Natural killer cell treated with Interleukin-12 subunit alpha and Interleukin-12 subunit beta and Interleukin-15 and Interleukin-18, amount 100 ng/mL, for 72 hours (primary cell): ENCODE results near the gene ATG4B. TPM values are rescaled to one million over a fixed set of nuclear protein-coding genes. Genes with fewer than 3 reads are reported as not detected.
"Not testable (repeated sequence)": the region's sequence is repeated elsewhere in the genome, so short reads cannot be mapped to it uniquely, and the experiment has no call there.

Experiments
- ATAC-seq, 2 donors: fragments of 150-1000 bp; cut with Tn5 transposase in 1 of 2; sonication (Bioruptor Pico), chemical (Tn5 transposase) in 1 of 2; 2 replicates each; pipeline ENCODE4 v1.10.0; 2021
- DNase-seq: peaks from one replicate; pipeline ENCODE4 v3.0.0; 2022; ENCODE audit warnings: low spot score
- H3K27ac Mint-ChIP-seq, 2 donors: 1 replicate in 1 of 2; 2 replicates in 1 of 2; pipeline ENCODE4 v1.8.0; 2022; ENCODE audit warnings: mixed read lengths in 2 of 2, mild to moderate bottlenecking in 1 of 2, moderate library complexity in 1 of 2
- H3K27me3 Mint-ChIP-seq, 2 donors: 1 replicate in 1 of 2; 2 replicates in 1 of 2; pipeline ENCODE4 v1.8.0; 2022; ENCODE audit warnings: mixed read lengths in 2 of 2
- H3K36me3 Mint-ChIP-seq: one replicate; pipeline ENCODE4 v1.8.0; 2022; ENCODE audit warnings: mixed read lengths
- H3K4me1 Mint-ChIP-seq, 2 donors: 1 replicate in 1 of 2; 2 replicates in 1 of 2; pipeline ENCODE4 v1.8.0; 2022; ENCODE audit warnings: low read depth in 2 of 2, mixed read lengths in 2 of 2, mild to moderate bottlenecking in 1 of 2
- H3K4me3 Mint-ChIP-seq: one replicate; pipeline ENCODE4 v1.8.0; 2022; ENCODE audit warnings: mixed read lengths
- H3K9me3 Mint-ChIP-seq: 2 replicates; pipeline ENCODE4 v1.8.0; 2022; ENCODE audit warnings: mixed read lengths
- total RNA-seq, 2 donors: library from RNA; stranded (reverse); gene quantifications; one replicate each; pipeline ENCODE4 v1.2.3, GENCODE V29; 2022

Gene ATG4B
- total RNA-seq = 100 to 1,000 TPM in 1 of 2 donors, 10 to 100 TPM in 1; 96.2 to 127 TPM

GRCh38 chr2:241637018-241637794, at the start of gene ATG4B, which contains the start of gene THAP4:
ATG4B (plus strand) TSS chr2:241637693; CDS start chr2:241637715, 22 bp downstream.
THAP4 (minus strand) TSS chr2:241637158; CDS start chr2:241637017, 141 bp downstream.
- H3K4me1 Mint-ChIP-seq = peaks cover 40 to 47% of the 10 kb centered on the region in 2 donors
- ATAC-seq = peak; percentile 84 to 90
- peak; percentile 86 for DNase-seq
- H3K9me3 Mint-ChIP-seq = no peaks in the 10 kb centered on the region
- H3K27ac Mint-ChIP-seq = peak within 1 kb of the TSS; percentile 76 to 91
- peak within 1 kb of the TSS; percentile 96 for H3K4me3 Mint-ChIP-seq
- H3K27me3 Mint-ChIP-seq = no peaks in the 10 kb centered on the region
- H3K36me3 Mint-ChIP-seq = peaks cover 6% of the 10 kb centered on the region

- not testable (repeated sequence) for H3K4me1 Mint-ChIP-seq, H3K9me3 Mint-ChIP-seq, H3K27ac Mint-ChIP-seq, ATAC-seq, H3K4me3 Mint-ChIP-seq, H3K27me3 Mint-ChIP-seq, DNase-seq
- peaks cover 42% of the 10 kb centered on the region for H3K36me3 Mint-ChIP-seq
Observed at GRCh38 chr2:241589863-241590262, 47.6 kb upstream of the ATG4B start.

- not testable (repeated sequence) for H3K27me3 Mint-ChIP-seq, H3K4me1 Mint-ChIP-seq, ATAC-seq, H3K9me3 Mint-ChIP-seq, H3K27ac Mint-ChIP-seq, H3K4me3 Mint-ChIP-seq, DNase-seq
- peaks cover 36% of the 10 kb centered on the region for H3K36me3 Mint-ChIP-seq
Observed at GRCh38 chr2:241590496-241591455, 46.7 kb upstream of the ATG4B start.

DNA sequence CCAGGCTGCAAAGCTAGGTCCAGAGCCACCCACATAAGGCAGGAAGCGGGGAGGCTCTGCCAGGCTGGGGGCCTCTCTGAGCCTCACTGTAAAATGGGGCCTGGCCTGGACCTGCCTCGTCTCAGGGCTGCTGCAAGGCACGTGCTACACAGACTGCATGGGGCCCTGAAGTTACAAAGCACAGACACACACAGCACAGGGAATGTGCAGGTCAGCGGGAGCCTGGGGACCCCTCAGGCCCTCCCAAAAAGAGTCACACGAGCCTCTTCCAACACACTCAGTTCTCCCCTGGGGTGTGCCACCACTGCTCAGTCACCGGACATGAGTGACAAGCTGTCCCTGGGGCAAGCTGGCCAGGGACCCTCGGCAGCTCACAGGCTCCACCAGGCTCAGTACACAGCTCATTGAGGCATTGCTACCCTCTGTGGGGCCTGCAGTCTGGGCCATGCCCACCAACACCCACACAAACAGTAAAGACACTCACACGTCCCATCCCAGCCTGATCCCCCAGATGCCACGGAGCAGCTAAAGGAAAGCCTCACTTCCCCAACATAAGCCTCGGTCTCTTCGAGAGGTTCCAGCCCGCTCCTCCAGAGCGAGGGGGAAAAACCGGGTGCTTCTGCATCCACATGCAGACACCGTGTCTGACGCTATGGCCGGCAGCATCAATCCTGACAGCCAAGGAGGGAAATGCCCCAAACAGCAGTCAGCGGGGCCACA, 45.2 kb upstream of the ATG4B start:
- H3K4me3 Mint-ChIP-seq = no peak overlapping the region
- no peaks in the 10 kb centered on the region for H3K9me3 Mint-ChIP-seq
- H3K36me3 Mint-ChIP-seq = peaks cover 23% of the 10 kb centered on the region
- no peak for DNase-seq
- H3K27ac Mint-ChIP-seq = no peak overlapping the region
- no peaks in the 10 kb centered on the region for H3K27me3 Mint-ChIP-seq
- peak in 1 of 2 donors; percentile 27 for ATAC-seq
- H3K4me1 Mint-ChIP-seq = no peaks in the 10 kb centered on the region

DNA sequence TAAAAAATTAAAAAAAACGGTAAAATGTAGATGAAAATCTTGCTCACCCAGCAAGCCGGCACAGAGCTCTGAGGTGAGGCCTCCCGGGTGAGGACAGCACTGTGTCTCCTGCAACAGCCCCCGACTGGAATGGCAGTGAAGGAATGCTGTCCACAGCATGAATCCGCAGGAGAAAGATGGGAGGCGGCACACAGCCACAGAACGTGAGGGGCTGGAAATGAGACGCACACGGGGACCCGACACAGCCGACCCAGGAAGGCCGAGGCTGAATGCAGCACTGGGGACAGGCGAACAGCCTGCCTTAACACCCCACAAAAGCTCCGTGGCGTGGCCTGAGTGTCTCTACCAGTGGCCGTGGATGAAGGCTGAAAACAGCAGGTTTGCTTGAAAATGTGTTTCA, 44.2 kb upstream of the ATG4B start:
- no peaks in the 10 kb centered on the region for H3K4me1 Mint-ChIP-seq

DNA sequence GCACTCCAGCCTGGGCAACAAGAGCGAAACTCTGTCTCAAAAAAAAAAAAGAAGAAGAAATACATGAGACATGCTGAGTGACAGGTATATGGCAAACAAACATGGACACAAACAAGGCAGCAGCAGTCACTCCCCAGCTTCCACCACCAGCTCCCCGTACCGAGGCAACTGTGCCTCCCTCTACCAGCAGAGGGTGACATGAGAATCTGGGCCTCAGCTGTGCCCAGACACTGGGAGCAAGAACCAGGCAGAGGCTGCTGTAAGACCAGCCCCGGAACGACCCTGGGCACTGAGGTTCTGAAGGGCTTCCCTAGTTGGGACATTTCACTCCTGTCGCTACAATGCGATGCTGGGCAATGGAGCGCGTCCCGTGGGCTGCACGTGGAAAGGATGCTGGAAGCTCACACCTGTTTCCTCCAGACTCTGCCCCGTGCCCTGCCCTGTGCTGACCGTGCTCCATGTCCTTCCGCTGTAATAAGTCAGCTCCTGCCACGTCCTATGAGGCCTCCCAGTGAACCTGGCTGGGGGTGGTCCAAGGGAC, 41.8 kb upstream of the ATG4B start:
- H3K9me3 Mint-ChIP-seq = no peaks in the 10 kb centered on the region
- no peak overlapping the region for H3K27ac Mint-ChIP-seq
- no peak for ATAC-seq
- H3K36me3 Mint-ChIP-seq = peaks cover 6% of the 10 kb centered on the region
- H3K4me3 Mint-ChIP-seq = no peak overlapping the region
- no peaks in the 10 kb centered on the region for H3K27me3 Mint-ChIP-seq
- no peaks in the 10 kb centered on the region for H3K4me1 Mint-ChIP-seq
- no peak for DNase-seq

More for the DNA sequence above, 44.2 kb upstream of the ATG4B start:
- H3K9me3 Mint-ChIP-seq = no peaks in the 10 kb centered on the region
- H3K27ac Mint-ChIP-seq = no peak overlapping the region
- H3K4me3 Mint-ChIP-seq = no peak overlapping the region
- H3K36me3 Mint-ChIP-seq = peaks cover 13% of the 10 kb centered on the region
- no peaks in the 10 kb centered on the region for H3K27me3 Mint-ChIP-seq
- DNase-seq (no peak), ATAC-seq (no peak)

- H3K27me3 Mint-ChIP-seq = no peaks in the 10 kb centered on the region
- ATAC-seq = no peak
- H3K4me3 Mint-ChIP-seq = no peak overlapping the region
- peak overlapping the region in 1 of 2 donors; percentile 36 for H3K27ac Mint-ChIP-seq
- peaks cover 0 to 2% of the 10 kb centered on the region in 2 donors for H3K4me1 Mint-ChIP-seq
- H3K9me3 Mint-ChIP-seq = no peaks in the 10 kb centered on the region
- DNase-seq = no peak
- H3K36me3 Mint-ChIP-seq = peaks cover 12% of the 10 kb centered on the region
Observed at GRCh38 chr2:241597561-241597960, 39.9 kb upstream of the ATG4B start.

- H3K27ac Mint-ChIP-seq = peak overlapping the region in 1 of 2 donors; percentile 36
- ATAC-seq = no peak
- H3K27me3 Mint-ChIP-seq = no peaks in the 10 kb centered on the region
- peaks cover 0 to 2% of the 10 kb centered on the region in 2 donors for H3K4me1 Mint-ChIP-seq
- DNase-seq = no peak
- H3K36me3 Mint-ChIP-seq = peaks cover 12% of the 10 kb centered on the region
- H3K9me3 Mint-ChIP-seq = no peaks in the 10 kb centered on the region
- no peak overlapping the region for H3K4me3 Mint-ChIP-seq
Observed at GRCh38 chr2:241598061-241598460, 39.4 kb upstream of the ATG4B start.

DNA sequence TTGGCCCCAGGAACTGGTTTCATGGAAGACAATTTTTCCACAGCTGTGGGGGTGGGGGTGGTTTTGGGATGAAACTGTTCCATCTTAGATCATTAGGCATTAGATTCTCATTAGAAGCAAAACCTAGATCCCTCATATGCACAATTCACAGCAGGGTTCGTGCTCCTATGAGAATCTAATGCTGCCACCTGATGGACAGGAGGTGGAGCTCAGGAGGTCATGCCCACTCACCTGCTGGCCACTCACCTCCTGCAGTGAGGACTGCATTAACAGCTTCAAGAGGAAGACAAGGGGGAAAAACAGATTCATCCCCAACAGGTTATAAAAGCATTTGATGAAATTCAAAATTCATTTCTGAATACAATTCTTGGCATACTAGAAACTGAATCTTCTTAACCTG, 39.0 kb upstream of the ATG4B start:
- Mint-ChIP-seq H3K9me3 (no peaks in the 10 kb centered on the region), H3K4me1 (peaks cover 0 to 4% of the 10 kb centered on the region in 2 donors), H3K27me3 (no peaks in the 10 kb centered on the region), H3K4me3 (no peak overlapping the region), H3K27ac (no peak overlapping the region), H3K36me3 (peaks cover 12% of the 10 kb centered on the region)
- no peak for ATAC-seq
- no peak for DNase-seq

DNA sequence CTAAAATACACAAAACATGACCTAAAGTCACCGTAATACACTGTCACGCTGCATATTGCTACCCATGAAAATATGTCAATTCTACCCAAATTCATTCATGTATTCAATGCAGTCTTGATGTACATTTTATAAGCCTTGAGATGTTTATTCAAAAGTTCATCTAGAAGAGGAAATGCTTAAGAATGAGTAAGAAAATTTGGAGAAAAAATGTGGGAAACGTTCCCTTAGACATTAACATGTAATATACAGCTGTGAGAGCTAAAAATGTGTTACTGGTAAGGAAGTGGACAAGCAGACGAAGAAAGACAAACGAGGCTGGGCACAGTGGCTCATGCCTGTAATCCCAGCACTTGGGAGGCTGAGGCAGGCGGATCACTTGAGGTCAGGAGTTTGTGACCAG, 37.9 kb upstream of the ATG4B start:
- no peaks in the 10 kb centered on the region for H3K27me3 Mint-ChIP-seq
- peaks cover 12% of the 10 kb centered on the region for H3K36me3 Mint-ChIP-seq
- H3K4me3 Mint-ChIP-seq = no peak overlapping the region
- no peaks in the 10 kb centered on the region for H3K9me3 Mint-ChIP-seq
- H3K27ac Mint-ChIP-seq = no peak overlapping the region
- H3K4me1 Mint-ChIP-seq = peaks cover 0 to 5% of the 10 kb centered on the region in 2 donors
- DNase-seq = no peak
- ATAC-seq = no peak

GRCh38 chr2:241601841-241602240, 35.7 kb upstream of the ATG4B start:
- peak in 1 of 2 donors; percentile 43 for ATAC-seq
- peaks cover 12% of the 10 kb centered on the region for H3K36me3 Mint-ChIP-seq
- H3K27ac Mint-ChIP-seq = no peak overlapping the region
- H3K4me3 Mint-ChIP-seq = no peak overlapping the region
- peaks cover 0 to 5% of the 10 kb centered on the region in 2 donors for H3K4me1 Mint-ChIP-seq
- DNase-seq = no peak
- no peaks in the 10 kb centered on the region for H3K9me3 Mint-ChIP-seq
- H3K27me3 Mint-ChIP-seq = no peaks in the 10 kb centered on the region

DNA sequence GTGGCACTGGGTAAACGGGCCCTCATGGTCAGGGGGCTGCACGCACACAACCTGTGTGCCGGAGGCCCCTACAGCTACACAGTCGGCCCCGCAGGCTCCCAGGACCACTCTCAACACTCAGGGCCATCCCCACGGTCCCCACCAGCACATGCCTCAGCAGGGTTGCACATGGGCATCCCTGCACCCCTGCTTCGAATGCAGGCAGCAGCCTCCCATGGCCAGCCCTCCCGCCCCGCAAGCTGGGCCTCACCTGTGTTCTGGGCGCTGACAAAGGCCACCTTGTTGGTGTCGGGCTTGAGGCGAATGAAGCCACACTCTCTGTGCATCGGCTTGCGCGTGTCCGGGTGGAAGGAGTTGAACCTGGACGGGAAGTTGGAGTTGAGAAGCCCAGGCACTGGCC, 34.8 kb upstream of the ATG4B start:
- peaks cover 12% of the 10 kb centered on the region for H3K36me3 Mint-ChIP-seq
- no peaks in the 10 kb centered on the region for H3K27me3 Mint-ChIP-seq
- DNase-seq (no peak), ATAC-seq (no peak)
- H3K9me3 Mint-ChIP-seq = no peaks in the 10 kb centered on the region
- H3K27ac Mint-ChIP-seq = no peak overlapping the region
- H3K4me3 Mint-ChIP-seq = no peak overlapping the region
- peaks cover 0 to 5% of the 10 kb centered on the region in 2 donors for H3K4me1 Mint-ChIP-seq

DNA sequence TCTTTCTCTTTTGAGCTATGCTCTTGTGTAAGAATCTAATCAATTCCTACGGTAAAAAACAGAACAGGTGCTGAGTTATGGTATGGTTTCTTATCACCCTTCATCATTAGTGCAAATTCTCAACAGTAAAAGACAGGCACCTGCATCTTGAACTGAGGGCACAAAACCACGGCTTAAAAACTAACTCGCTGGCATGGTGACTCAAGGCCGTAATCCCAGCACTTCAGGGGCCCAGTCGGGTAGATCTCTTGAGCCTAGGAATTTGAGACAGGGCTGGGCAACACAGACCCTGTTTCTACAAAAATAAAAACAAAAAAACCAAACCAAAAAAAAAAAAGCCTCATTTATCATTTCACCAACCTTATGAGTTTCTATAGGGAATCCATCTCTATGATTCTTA, 33.8 kb upstream of the ATG4B start:
- Mint-ChIP-seq H3K4me3 (no peak overlapping the region), H3K27ac (peak overlapping the region in 1 of 2 donors; percentile 23), H3K36me3 (peaks cover 12% of the 10 kb centered on the region), H3K9me3 (no peaks in the 10 kb centered on the region), H3K27me3 (no peaks in the 10 kb centered on the region), H3K4me1 (peaks cover 5 to 8% of the 10 kb centered on the region in 2 donors)
- no peak for ATAC-seq
- no peak for DNase-seq
